GM19395 (cell line): Measurements from ENCODE around the gene PLIN5.

ENCODE experiments used
- ATAC-seq: cut with Tn5 transposase; IDR thresholded peaks from one replicate; pipeline ENCODE4 v1.9.1; 2021; ENCODE audit warnings: mild to moderate bottlenecking, moderate library complexity; ENCODE audit not compliant: unreplicated experiment

The PLIN5 gene

GRCh38 chr19:4524808-4525562 lies 10.0 kb downstream of the PLIN5 start:
- ATAC-seq, result no peak

- ATAC-seq, result no peak
Measured at GRCh38 chr19:4523306-4524110, 11.5 kb downstream of the PLIN5 start.

- no peak for ATAC-seq
Measured at GRCh38 chr19:4522291-4523002, 12.6 kb downstream of the PLIN5 start.

GRCh38 chr19:4521888-4522242 lies 13.2 kb downstream of the PLIN5 start:
- no peak for ATAC-seq

- ATAC-seq, result no peak
Measured at GRCh38 chr19:4521170-4521887, 13.7 kb downstream of the PLIN5 start.

- ATAC-seq, result no peak
Measured at GRCh38 chr19:4519521-4520277, 15.3 kb downstream of the PLIN5 start.

- no peak for ATAC-seq
Measured at GRCh38 chr19:4519172-4519496, 15.9 kb downstream of the PLIN5 start.

- no peak for ATAC-seq
Measured at GRCh38 chr19:4518345-4519171, 16.5 kb downstream of the PLIN5 start, which contains the start of gene PLIN4. PLIN4 (minus strand) TSS chr19:4518486; CDS start chr19:4518272, 214 bp downstream.

- ATAC-seq, result no peak
Measured at GRCh38 chr19:4517451-4518057, 17.5 kb downstream of the PLIN5 start.

GRCh38 chr19:4516939-4517300 lies 18.1 kb downstream of the PLIN5 start:
- no peak for ATAC-seq

GRCh38 chr19:4516199-4516938 lies 18.7 kb downstream of the PLIN5 start:
- ATAC-seq, result no peak

- ATAC-seq, result no peak
Measured at GRCh38 chr19:4515732-4516131, 19.3 kb downstream of the PLIN5 start.

GRCh38 chr19:4513248-4513647 lies 21.8 kb downstream of the PLIN5 start:
- ATAC-seq, result no peak

- no peak for ATAC-seq
Measured at GRCh38 chr19:4512070-4512469, 23.0 kb downstream of the PLIN5 start.

- no peak for ATAC-seq
Measured at GRCh38 chr19:4511300-4512054, 23.5 kb downstream of the PLIN5 start.

GRCh38 chr19:4510435-4511255 lies 24.4 kb downstream of the PLIN5 start:
- no peak for ATAC-seq

GRCh38 chr19:4508698-4509097 lies 26.3 kb downstream of the PLIN5 start:
- no peak for ATAC-seq
